HUES64 (cell line): ENCODE data around the gene TAF6L.
A peak's percentile ranks its signal among the peaks of the same experiment; 100 is the strongest.
"Not testable (repeated sequence)": the region's sequence is repeated elsewhere in the genome, so short reads cannot be mapped to it uniquely, and the experiment has no call there.

Source experiments
- H3K27ac ChIP-seq: 2 replicates; pipeline ENCODE4 v1.7.0; 2013; ENCODE audit warnings: low read depth, low read length, inconsistent platforms
- H3K27me3 ChIP-seq: 2 replicates; pipeline ENCODE4 v1.6.1; 2013; ENCODE audit warnings: mild to moderate bottlenecking, low read length; ENCODE audit not compliant: insufficient read depth
- H3K36me3 ChIP-seq: 2 replicates; pipeline ENCODE4 v1.6.1; 2013; ENCODE audit warnings: mild to moderate bottlenecking, low read length; ENCODE audit not compliant: insufficient read depth
- H3K4me1 ChIP-seq: 2 replicates; pipeline ENCODE4 v1.6.1; 2013; ENCODE audit warnings: mild to moderate bottlenecking, low read length, moderate library complexity; ENCODE audit not compliant: insufficient read depth
- H3K4me3 ChIP-seq: 2 replicates; pipeline ENCODE4 v1.5.1; 2013; ENCODE audit warnings: mild to moderate bottlenecking, low read length, moderate library complexity
- H3K9ac ChIP-seq: 2 replicates; pipeline ENCODE4 v1.6.1; 2013; ENCODE audit warnings: mild to moderate bottlenecking, low read depth, low read length
- H3K9me3 ChIP-seq: 2 replicates; pipeline ENCODE4 v1.6.1; 2013; ENCODE audit warnings: low read depth, low read length; ENCODE audit not compliant: insufficient read depth
- WGBS: fragments of 150-250, 120-280 bp; methylation state at CpG from one replicate; pipeline ENCODE4 v1.1.7; 2013; ENCODE audit warnings: missing lambda C conversion rate; 5-methylcytosine and 5-hydroxymethylcytosine counted together

TAF6L gene

GRCh38 chr11:62732830-62733229 is 38.4 kb upstream of the TAF6L start:
- peaks cover 39% of the 10 kb centered on the region for H3K36me3 ChIP-seq
- no peaks in the 10 kb centered on the region for H3K27me3 ChIP-seq
- no peaks in the 10 kb centered on the region for H3K9me3 ChIP-seq
- peaks cover 4% of the 10 kb centered on the region; the same call in 1 of the 2 replicates for H3K4me1 ChIP-seq
- WGBS = 98% methylated on average over 2 of the region's 2 CpGs
- H3K9ac ChIP-seq = no peak overlapping the region
- no peak overlapping the region for H3K27ac ChIP-seq
- no peak overlapping the region for H3K4me3 ChIP-seq

DNA sequence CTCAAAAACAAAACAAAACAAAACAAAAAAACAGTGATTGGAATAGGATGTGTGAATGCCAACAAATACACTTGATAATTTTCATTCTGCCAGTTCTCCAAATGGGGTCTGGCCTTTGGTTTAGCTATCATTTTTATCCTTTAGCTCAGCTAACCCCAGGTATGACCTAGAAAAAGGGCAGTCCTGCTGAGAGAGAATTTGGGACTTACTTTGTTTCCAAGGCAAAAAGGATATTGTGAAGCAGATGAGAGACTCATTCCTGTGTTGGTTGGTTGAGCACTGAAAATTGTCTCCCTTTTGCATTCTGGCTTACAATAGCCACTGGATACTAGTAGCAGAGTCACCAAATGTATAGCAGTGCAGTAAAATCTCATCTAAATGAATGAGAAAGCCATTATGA is 34.0 kb upstream of the TAF6L start:
- no peaks in the 10 kb centered on the region for H3K27me3 ChIP-seq
- H3K36me3 ChIP-seq = peaks cover 52% of the 10 kb centered on the region
- no peak overlapping the region for H3K27ac ChIP-seq
- H3K4me1 ChIP-seq = no peaks in the 10 kb centered on the region
- H3K9ac ChIP-seq = no peak overlapping the region
- H3K4me3 ChIP-seq = no peak overlapping the region
- no peaks in the 10 kb centered on the region for H3K9me3 ChIP-seq

- Histone ChIP-seq H3K9ac (no peak overlapping the region), H3K27ac (no peak overlapping the region), H3K4me3 (no peak overlapping the region), H3K4me1 (no peaks in the 10 kb centered on the region), H3K36me3 (peaks cover 34% of the 10 kb centered on the region), H3K9me3 (no peaks in the 10 kb centered on the region), H3K27me3 (no peaks in the 10 kb centered on the region)
- WGBS = 91% methylated on average over 7 of the region's 9 CpGs
Observed at GRCh38 chr11:62747475-62748160, 23.6 kb upstream of the TAF6L start.

DNA sequence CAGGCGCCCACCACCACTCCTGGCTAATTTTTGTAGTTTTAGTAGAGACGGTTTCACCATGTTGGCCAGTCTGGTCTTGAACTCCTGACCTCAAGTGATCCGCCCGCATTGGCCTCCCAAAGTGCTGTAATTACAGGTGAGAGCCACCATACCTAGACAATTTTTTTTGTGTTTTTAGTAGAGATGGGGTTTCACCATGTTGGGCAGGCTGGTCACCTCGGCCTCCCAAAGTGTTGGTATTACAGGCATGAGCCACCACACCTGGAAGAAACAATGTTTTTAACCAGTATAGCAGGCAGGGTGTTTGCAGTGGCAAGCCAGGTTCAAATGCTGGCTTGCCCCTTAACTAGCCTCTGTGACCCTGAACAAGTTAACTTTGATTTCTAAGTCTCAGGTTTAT is 21.3 kb upstream of the TAF6L start:
- H3K9ac ChIP-seq, H3K27ac ChIP-seq, H3K4me3 ChIP-seq, H3K9me3 ChIP-seq, H3K4me1 ChIP-seq, H3K27me3 ChIP-seq: not testable (repeated sequence)
- peaks cover 42% of the 10 kb centered on the region for H3K36me3 ChIP-seq
- WGBS = over 99% methylated on average over 5 of the region's 5 CpGs

- Histone ChIP-seq H3K9ac (no peak overlapping the region), H3K36me3 (peaks cover 42% of the 10 kb centered on the region), H3K4me3 (no peak overlapping the region), H3K4me1 (peaks cover 3% of the 10 kb centered on the region; the same call in 1 of the 2 replicates), H3K27ac (no peak overlapping the region), H3K9me3 (no peaks in the 10 kb centered on the region), H3K27me3 (no peaks in the 10 kb centered on the region)
- 97% methylated on average over 14 of the region's 14 CpGs for WGBS
Observed at GRCh38 chr11:62752177-62752785, 18.9 kb upstream of the TAF6L start.

DNA sequence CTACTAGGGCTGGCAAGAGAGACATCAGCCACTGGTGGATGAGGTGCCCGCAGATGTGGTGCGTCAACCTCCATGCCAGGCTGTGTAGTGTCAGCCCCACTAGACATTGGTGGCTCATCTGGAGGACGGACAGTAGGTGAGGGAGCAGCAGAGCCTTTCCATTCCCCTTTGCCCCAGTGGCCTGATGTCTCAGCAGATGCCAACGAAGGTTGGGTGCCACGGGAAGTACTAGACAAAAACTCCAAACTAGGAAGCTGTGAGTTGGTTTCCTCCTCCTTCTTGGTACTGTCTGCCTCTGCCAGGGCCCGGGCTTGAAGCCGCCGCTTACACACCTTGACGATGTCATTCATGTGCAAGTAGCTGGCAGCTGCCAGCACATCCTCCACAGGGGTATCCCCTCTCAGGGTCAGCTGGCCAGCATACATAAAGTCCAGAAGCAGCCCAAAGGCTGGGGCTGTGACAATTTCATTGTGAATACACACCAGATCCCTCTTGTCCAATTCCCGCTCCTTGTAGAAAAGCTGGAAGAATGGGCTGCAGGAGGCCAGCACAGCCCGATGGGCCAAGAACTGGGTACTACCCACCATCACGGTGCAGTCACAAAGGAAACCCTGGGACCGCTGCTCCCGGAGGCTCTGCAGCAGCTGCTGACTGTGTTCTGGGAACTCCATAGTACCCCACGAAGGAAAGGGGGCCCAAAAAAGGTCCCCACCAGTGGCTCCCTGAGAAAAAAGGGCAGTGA is 18.0 kb upstream of the TAF6L start:
- no peak overlapping the region for H3K9ac ChIP-seq
- H3K4me3 ChIP-seq = peak overlapping the region; percentile 83
- no peaks in the 10 kb centered on the region for H3K9me3 ChIP-seq
- 91% methylated on average over 15 of the region's 15 CpGs for WGBS
- H3K36me3 ChIP-seq = peaks cover 38% of the 10 kb centered on the region
- H3K27me3 ChIP-seq = no peaks in the 10 kb centered on the region
- peak overlapping the region; percentile 87 for H3K27ac ChIP-seq
- H3K4me1 ChIP-seq = peaks cover 5% of the 10 kb centered on the region; the same call in 1 of the 2 replicates

GRCh38 chr11:62753736-62754603 is 17.2 kb upstream of the TAF6L start, which contains the start of gene ZBTB3:
ZBTB3 (minus strand) TSS chr11:62754160; CDS start chr11:62753664, 496 bp downstream.
- Histone ChIP-seq H3K9me3 (no peaks in the 10 kb centered on the region), H3K36me3 (peaks cover 33% of the 10 kb centered on the region), H3K9ac (peak within 1 kb of the TSS; percentile 85), H3K4me3 (peak within 1 kb of the TSS; percentile 83), H3K4me1 (peaks cover 9% of the 10 kb centered on the region), H3K27ac (peak within 1 kb of the TSS; percentile 87), H3K27me3 (no peaks in the 10 kb centered on the region)
- WGBS = 1% methylated on average over 47 of the region's 47 CpGs

DNA sequence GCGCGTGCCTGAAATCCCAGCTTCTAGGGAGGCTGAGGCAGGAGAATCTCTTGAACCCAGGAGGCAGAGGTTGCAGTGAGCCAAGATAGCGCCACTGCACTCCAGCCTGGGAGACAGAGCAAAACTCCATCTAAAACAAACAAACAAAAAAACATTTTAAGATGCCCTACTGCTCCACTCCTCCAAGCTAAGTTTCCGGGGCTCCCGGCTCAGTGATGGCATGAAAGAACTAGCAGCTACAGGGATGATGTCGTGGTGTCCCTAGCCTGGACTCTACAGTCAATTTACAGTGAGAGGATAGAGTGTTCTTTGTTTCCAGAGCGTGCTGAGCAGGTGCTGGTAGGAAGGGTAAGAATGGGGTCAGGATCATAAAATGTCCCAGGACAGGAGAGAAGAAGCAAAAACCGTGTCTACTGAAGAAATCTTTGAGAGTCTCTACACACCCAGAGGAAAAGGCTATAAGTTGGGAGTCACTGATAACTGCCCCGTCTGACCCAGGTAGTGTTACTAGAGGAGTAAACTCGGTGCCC is 16.0 kb upstream of the TAF6L start:
- Histone ChIP-seq H3K9ac (no peak overlapping the region), H3K4me1 (peaks cover 9% of the 10 kb centered on the region), H3K27ac (no peak overlapping the region; the same call in 1 of the 2 replicates), H3K4me3 (no peak overlapping the region), H3K9me3 (no peaks in the 10 kb centered on the region), H3K27me3 (no peaks in the 10 kb centered on the region), H3K36me3 (peaks cover 23% of the 10 kb centered on the region)
- WGBS = 93% methylated on average over 10 of the region's 10 CpGs

DNA sequence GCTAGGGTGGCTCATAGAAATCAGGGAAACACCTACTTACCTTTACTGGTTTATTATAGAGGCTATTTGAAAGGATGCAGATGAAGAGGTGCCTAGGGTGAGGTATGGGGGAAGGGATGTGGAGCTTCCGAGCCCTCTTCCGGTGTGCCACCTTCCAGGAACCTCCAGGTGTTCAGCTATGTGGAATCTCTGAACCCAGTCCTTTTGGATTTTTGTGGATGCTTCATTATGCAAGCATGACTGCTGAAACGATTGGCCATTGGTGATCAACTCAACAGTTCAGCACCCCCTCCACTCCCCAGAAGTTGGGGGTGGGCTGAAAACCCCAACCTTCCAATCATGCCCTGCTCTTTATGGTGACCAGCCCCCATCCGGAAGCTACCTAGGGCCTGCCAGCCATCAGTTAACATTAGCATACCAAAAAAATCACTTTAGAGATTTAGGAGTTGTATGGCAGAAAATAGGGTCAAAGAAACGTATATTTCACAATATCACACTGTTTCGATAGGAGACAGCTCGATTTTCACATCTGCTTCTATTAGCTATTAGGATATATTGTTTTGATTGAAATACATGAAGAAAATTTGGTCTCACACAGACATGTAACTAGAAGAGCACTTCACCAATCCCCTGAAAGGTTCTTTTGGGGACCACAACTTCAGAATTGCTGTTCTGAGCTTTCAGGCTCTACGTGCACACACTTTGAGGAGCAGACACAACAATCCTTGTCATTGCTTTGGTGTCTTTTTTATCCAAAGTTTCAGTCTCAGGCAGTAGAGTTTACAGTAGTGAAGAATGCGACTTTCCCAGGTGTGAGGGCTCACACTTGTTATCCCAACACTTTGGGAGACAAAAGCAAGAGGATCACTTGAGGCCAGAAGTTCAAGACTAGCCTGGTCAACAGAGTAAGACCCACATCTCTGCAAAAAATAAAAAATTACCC is 13.1 kb upstream of the TAF6L start:
- H3K9me3 ChIP-seq = no peaks in the 10 kb centered on the region
- peaks cover 10% of the 10 kb centered on the region for H3K36me3 ChIP-seq
- H3K9ac ChIP-seq = peak overlapping the region; percentile 61
- H3K27ac ChIP-seq = peak overlapping the region; percentile 90
- WGBS = 20% methylated on average over 6 of the region's 9 CpGs
- H3K4me3 ChIP-seq = peak overlapping the region; percentile 60
- H3K4me1 ChIP-seq = peaks cover 16% of the 10 kb centered on the region
- H3K27me3 ChIP-seq = no peaks in the 10 kb centered on the region

DNA sequence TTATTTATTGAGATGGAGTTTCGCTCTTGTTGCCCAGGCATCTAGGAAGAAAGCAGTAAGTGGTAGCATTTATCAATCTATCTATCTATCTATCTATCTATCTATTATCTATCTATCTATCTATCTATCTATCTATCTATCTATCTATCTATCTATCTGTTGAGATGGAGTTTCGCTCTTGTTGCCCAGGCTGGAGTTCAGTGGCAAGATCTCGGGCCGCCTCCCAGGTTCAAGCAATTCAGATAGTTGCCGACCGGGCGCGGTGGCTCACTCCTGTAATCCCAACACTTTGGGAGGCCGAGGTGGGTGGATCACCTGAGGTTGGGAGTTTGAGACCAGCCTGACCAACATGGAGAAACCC is 10.3 kb upstream of the TAF6L start:
- Histone ChIP-seq H3K4me1 (peaks cover 12% of the 10 kb centered on the region; the same call in 1 of the 2 replicates), H3K9ac (peak overlapping the region; percentile 35; the same call in 1 of the 2 replicates), H3K36me3 (peaks cover 22% of the 10 kb centered on the region), H3K4me3 (peak overlapping the region; percentile 98)
- not testable (repeated sequence) for H3K9me3 ChIP-seq, H3K27me3 ChIP-seq, H3K27ac ChIP-seq
- WGBS = 44% methylated on average over 8 of the region's 9 CpGs
